Measurements from ENCODE around the gene NUAK1. TPM values are rescaled to one million over a fixed set of nuclear protein-coding genes. Genes with fewer than 3 reads are reported as not detected.

NUAK1 gene
- polyA plus RNA-seq, 1 donor from 2014 or later = 8.3 TPM

- Histone ChIP-seq H3K4me3 (ENCODE audit: low read length) (no peak overlapping the region), H3K9ac (ENCODE audit: low read length) (no peak overlapping the region), H3K79me2 (replicated peaks; ENCODE audit: insufficient read depth, low read length) (no peaks in the 10 kb centered on the region), H3K27me3 (ENCODE audit: insufficient read depth, low read depth, low read length) (no peaks in the 10 kb centered on the region), H3K4me2 (ENCODE audit: low read length) (no peak overlapping the region), H3F3A (ENCODE audit: insufficient read depth, low read length, poor library complexity, severe bottlenecking) (no peaks in the 10 kb centered on the region), H4K20me1 (ENCODE audit: insufficient read depth) (no peaks in the 10 kb centered on the region), H3K36me3 (ENCODE audit: insufficient read depth, low read length) (no peaks in the 10 kb centered on the region), H2AFZ (ENCODE audit: low read depth, low read length) (no peak overlapping the region), H3K9me3 (ENCODE audit: low read length) (no peaks in the 10 kb centered on the region), H3K27ac (ENCODE audit: low read length) (no peak overlapping the region), H3K9me2 (ENCODE audit: insufficient read depth, low read length) (no peaks in the 10 kb centered on the region)
- TF ChIP-seq POLR2AphosphoS5 (IDR thresholded peaks at IDR 0.05) (no peak), CTCF (IDR thresholded peaks at IDR 0.05; ENCODE audit: poor library complexity, severe bottlenecking) (no peak), TAF1 (IDR thresholded peaks at IDR 0.05; ENCODE audit: low read depth) (no peak), REST (IDR thresholded peaks at IDR 0.05; ENCODE audit: borderline replicate concordance) (no peak), EP300 (conservative IDR thresholded peaks at IDR 0.05; ENCODE audit: poor library complexity, severe bottlenecking) (no peak), SMC3 (conservative IDR thresholded peaks at IDR 0.05; ENCODE audit: poor library complexity) (no peak), EZH2 (IDR thresholded peaks at IDR 0.05; ENCODE audit: borderline replicate concordance, insufficient read depth, low read length, poor library complexity, severe bottlenecking) (no peak), RAD21 (conservative IDR thresholded peaks at IDR 0.05) (no peak), MXI1 (conservative IDR thresholded peaks at IDR 0.05; ENCODE audit: poor library complexity, severe bottlenecking) (no peak)
Observed at GRCh38 chr12:106074361-106074705, 64.4 kb downstream of the NUAK1 start.

- H4K20me1 ChIP-seq (ENCODE audit: insufficient read depth) = no peaks in the 10 kb centered on the region
- H3F3A ChIP-seq (ENCODE audit: insufficient read depth, low read length, poor library complexity, severe bottlenecking) = no peaks in the 10 kb centered on the region
- no peaks in the 10 kb centered on the region for H3K79me2 ChIP-seq (replicated peaks; ENCODE audit: insufficient read depth, low read length)
- H3K4me3 ChIP-seq (ENCODE audit: low read length) = no peak overlapping the region
- H3K9ac ChIP-seq (ENCODE audit: low read length) = no peak overlapping the region
- H3K27me3 ChIP-seq (ENCODE audit: insufficient read depth, low read depth, low read length) = no peaks in the 10 kb centered on the region
- H3K9me3 ChIP-seq (ENCODE audit: low read length) = no peaks in the 10 kb centered on the region
- no peaks in the 10 kb centered on the region for H3K9me2 ChIP-seq (ENCODE audit: insufficient read depth, low read length)
- no peak for TF ChIP-seq EZH2 (IDR thresholded peaks at IDR 0.05; ENCODE audit: borderline replicate concordance, insufficient read depth, low read length, poor library complexity, severe bottlenecking)
- no peak for TF ChIP-seq RAD21 (conservative IDR thresholded peaks at IDR 0.05)
- TF ChIP-seq MXI1 (conservative IDR thresholded peaks at IDR 0.05; ENCODE audit: poor library complexity, severe bottlenecking) = no peak
- TF ChIP-seq SMC3 (conservative IDR thresholded peaks at IDR 0.05; ENCODE audit: poor library complexity) = no peak
- TF ChIP-seq TAF1 (IDR thresholded peaks at IDR 0.05; ENCODE audit: low read depth) = no peak
- no peak for TF ChIP-seq POLR2AphosphoS5 (IDR thresholded peaks at IDR 0.05)
- no peak for TF ChIP-seq EP300 (conservative IDR thresholded peaks at IDR 0.05; ENCODE audit: poor library complexity, severe bottlenecking)
- TF ChIP-seq REST (IDR thresholded peaks at IDR 0.05; ENCODE audit: borderline replicate concordance) = no peak
- no peak for TF ChIP-seq CTCF (IDR thresholded peaks at IDR 0.05; ENCODE audit: poor library complexity, severe bottlenecking)
- no peak overlapping the region for H2AFZ ChIP-seq (ENCODE audit: low read depth, low read length)
- H3K36me3 ChIP-seq (ENCODE audit: insufficient read depth, low read length) = peaks cover 6% of the 10 kb centered on the region
- no peak overlapping the region for H3K27ac ChIP-seq (ENCODE audit: low read length)
- no peak overlapping the region for H3K4me2 ChIP-seq (ENCODE audit: low read length)
Observed at GRCh38 chr12:106073179-106073578, 65.6 kb downstream of the NUAK1 start.
